ENCODE measurements around the gene HTRA1. TPM values are rescaled to one million over a fixed set of nuclear protein-coding genes. Genes with fewer than 3 reads are reported as not detected.
A peak's percentile ranks its signal among the peaks of the same experiment; 100 is the strongest.

The HTRA1 gene
- total and polyA plus RNA-seq, 9 of the 15 experiments (the other 6 are each of a cell fraction or from before 2014, with no cell fraction given) = 0.06 to 0.16 (median 0.13) TPM; not detected in 5

DNA sequence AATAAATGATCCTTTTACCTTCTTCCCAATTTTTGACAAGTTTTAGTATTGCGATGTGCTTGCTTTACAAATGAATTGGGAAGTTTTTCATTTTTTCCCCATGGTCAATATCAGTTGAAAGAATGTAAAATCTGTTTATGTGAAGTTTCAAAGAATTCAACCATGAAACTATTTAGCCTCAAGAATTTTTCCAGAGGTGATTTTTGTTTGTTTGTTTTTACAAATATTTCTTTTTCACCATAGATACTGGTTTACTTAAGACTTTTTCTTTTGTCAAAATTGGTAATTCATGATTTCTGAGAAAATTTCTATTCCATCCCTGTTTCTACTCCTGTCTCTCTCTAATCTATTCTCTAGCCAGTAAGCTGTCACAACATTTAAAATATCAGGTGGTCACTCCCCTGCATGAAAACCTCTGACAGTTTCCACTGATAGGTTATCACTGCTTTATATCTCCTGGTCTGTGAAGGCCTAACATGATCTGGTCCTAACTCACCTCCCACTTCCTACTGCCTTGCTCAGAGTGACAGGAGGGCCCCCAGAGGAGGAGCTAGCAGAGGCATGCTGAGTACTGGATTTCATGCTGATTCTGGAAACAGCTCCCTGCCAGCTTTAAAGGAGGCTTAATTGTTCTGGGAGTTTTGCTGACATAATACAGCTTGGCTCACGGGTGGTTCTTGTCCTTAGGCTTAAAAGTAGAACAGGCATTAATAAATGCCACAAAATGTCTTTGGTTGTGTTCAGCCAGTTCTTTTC is 14.5 kb upstream of the HTRA1 start (continued):
- TF ChIP-seq, protein P1, sequence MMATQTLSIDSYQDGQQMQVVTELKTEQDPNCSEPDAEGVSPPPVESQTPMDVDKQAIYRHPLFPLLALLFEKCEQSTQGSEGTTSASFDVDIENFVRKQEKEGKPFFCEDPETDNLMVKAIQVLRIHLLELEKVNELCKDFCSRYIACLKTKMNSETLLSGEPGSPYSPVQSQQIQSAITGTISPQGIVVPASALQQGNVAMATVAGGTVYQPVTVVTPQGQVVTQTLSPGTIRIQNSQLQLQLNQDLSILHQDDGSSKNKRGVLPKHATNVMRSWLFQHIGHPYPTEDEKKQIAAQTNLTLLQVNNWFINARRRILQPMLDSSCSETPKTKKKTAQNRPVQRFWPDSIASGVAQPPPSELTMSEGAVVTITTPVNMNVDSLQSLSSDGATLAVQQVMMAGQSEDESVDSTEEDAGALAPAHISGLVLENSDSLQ (IDR thresholded peaks at IDR 0.05) = peak; percentile 49; the same call in 1 of the 2 replicates
- TF ChIP-seq KHSRP (IDR thresholded peaks at IDR 0.05) (no peak), FOXJ3 (CRISPR knock-in tag; IDR thresholded peaks at IDR 0.05) (no peak), BMI1 (IDR thresholded peaks at IDR 0.05; ENCODE audit: low read length) (no peak)

DNA sequence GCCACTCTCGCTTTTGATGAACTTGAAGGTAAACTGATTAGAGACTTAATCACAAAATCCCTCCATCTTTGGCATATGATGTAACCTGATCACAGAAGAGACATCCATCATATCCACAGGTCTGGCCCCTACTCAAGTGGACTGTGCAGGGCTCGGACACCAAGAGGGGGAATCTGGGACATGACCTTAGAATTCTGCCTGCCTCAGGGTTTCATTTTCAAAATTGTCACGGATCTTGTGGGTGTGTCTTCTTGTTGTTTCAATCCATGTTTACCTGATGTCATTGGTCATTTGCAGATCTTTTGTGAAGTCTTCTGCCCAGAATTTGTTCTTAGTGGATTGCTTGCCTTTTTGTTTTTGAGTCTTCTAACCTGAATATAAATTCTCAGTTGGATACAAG is 12.8 kb upstream of the HTRA1 start:
- 0% methylated on average over 3 of the region's 3 CpGs for WGBS (ENCODE audit: insufficient coverage, low coverage, missing lambda C conversion rate)
- Histone ChIP-seq H3K9ac (ENCODE audit: insufficient read depth in 1 of 2, low read depth in 2 of 2, low read length in 2 of 2) (no peak overlapping the region), H3K4me3 (no peak overlapping the region), H3K4me1 (replicated peaks in 1 of 2; ENCODE audit: control insufficient read depth in 2 of 2, insufficient read depth in 2 of 2, low read length in 2 of 2) (no peaks in the 10 kb centered on the region), H3K79me2 (ENCODE audit: control insufficient read depth, insufficient read depth, low read length) (no peaks in the 10 kb centered on the region), H3K27me3 (ENCODE audit: control insufficient read depth in 2 of 2, insufficient read depth in 2 of 2, low read length in 2 of 2) (no peaks in the 10 kb centered on the region), H3K27ac (ENCODE audit: extremely low read depth, low read depth, low read length) (no peak overlapping the region), H2AFZ (ENCODE audit: low read depth, low read length) (no peak overlapping the region), H3K4me2 (ENCODE audit: insufficient read depth, low read length) (no peak overlapping the region), H3K9me3 (replicated peaks; ENCODE audit: control insufficient read depth, insufficient read depth, low read depth, low read length) (no peaks in the 10 kb centered on the region), H3K36me3 (ENCODE audit: control insufficient read depth, insufficient read depth, low read length) (no peaks in the 10 kb centered on the region), H4K20me1 (replicated peaks; ENCODE audit: control insufficient read depth, insufficient read depth, low read length) (no peaks in the 10 kb centered on the region), H3K9me1 (ENCODE audit: control insufficient read depth, insufficient read depth, low read length) (no peaks in the 10 kb centered on the region)
- DNase-seq (ENCODE audit: extremely low read depth in 1 of 4, low spot score in 3 of 4) (no peak), FAIRE-seq (no peak), ATAC-seq (no peak)
- no TSS peak for BruUV-seq (replicated peaks)
- POLR2A ChIA-PET = no interaction called here
- intact Hi-C loops (cut with micrococcal nuclease) (no loop called here), in situ Hi-C loops (cut with MboI) (loop anchor here (25.0 kb wide), 1 partner anchor 311 kb away; no protein-coding TSS in a partner anchor)
- CTCF ChIA-PET (ENCODE audit: low intra/inter-chr PET ratio) = no interaction called here
- TF ChIP-seq DEAF1 (CRISPR knock-in tag; IDR thresholded peaks at IDR 0.05) (no peak), NFYB (IDR thresholded peaks at IDR 0.05; ENCODE audit: extremely low read depth, insufficient read length) (no peak), ZC3H8 (IDR thresholded peaks at IDR 0.05) (no peak), POLR3A (IDR thresholded peaks at IDR 0.05; ENCODE audit: borderline replicate concordance, extremely low read depth, insufficient read depth, insufficient read length) (no peak), TSC22D4 (tag; IDR thresholded peaks at IDR 0.05) (no peak), ZNF384 (IDR thresholded peaks at IDR 0.05; ENCODE audit: low read depth, low read length) (no peak), EP400 (IDR thresholded peaks at IDR 0.05) (no peak), IFI16 (CRISPR knock-in tag; IDR thresholded peaks at IDR 0.05) (no peak), EZH2 (IDR thresholded peaks at IDR 0.05; ENCODE audit: borderline replicate concordance, low read depth, low read length) (no peak), KLF16 (IDR thresholded peaks at IDR 0.05) (no peak), PHB2 (IDR thresholded peaks at IDR 0.05; ENCODE audit: low read depth) (no peak), BDP1 (IDR thresholded peaks at IDR 0.05; ENCODE audit: insufficient read depth, insufficient read length) (no peak)
- TF ChIP-seq, protein P2, sequence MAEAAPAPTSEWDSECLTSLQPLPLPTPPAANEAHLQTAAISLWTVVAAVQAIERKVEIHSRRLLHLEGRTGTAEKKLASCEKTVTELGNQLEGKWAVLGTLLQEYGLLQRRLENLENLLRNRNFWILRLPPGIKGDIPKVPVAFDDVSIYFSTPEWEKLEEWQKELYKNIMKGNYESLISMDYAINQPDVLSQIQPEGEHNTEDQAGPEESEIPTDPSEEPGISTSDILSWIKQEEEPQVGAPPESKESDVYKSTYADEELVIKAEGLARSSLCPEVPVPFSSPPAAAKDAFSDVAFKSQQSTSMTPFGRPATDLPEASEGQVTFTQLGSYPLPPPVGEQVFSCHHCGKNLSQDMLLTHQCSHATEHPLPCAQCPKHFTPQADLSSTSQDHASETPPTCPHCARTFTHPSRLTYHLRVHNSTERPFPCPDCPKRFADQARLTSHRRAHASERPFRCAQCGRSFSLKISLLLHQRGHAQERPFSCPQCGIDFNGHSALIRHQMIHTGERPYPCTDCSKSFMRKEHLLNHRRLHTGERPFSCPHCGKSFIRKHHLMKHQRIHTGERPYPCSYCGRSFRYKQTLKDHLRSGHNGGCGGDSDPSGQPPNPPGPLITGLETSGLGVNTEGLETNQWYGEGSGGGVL (CRISPR knock-in tag; IDR thresholded peaks at IDR 0.05) = no peak

All from K562 (cell line).